Neutrophil (primary cell): ENCODE results near the gene SOX9.

ENCODE experiments used
- H3K27ac ChIP-seq: fragments of 200-600 bp; sonication (generic); 2 replicates; pipeline ENCODE4 v1.5.1; 2016; ENCODE audit warnings: mild to moderate bottlenecking, moderate library complexity
- H3K27me3 ChIP-seq: fragments of 200-600 bp; sonication (generic); 2 replicates; pipeline ENCODE4 v1.6.0; 2016; ENCODE audit warnings: mild to moderate bottlenecking
- H3K36me3 ChIP-seq: fragments of 200-600 bp; sonication (generic); 2 replicates; pipeline ENCODE4 v1.5.1; 2017
- H3K4me1 ChIP-seq, 2 experiments: fragments of 200-600 bp in 1 of 2; sonication (generic) in 1 of 2; 1 replicate in 1 of 2; 2 replicates in 1 of 2; pipeline versions ENCODE4 v1.5.1 to v1.6.1; 2013 to 2016; ENCODE audit warnings: low read depth in 1 of 2, low read length in 1 of 2, mild to moderate bottlenecking in 1 of 2, moderate library complexity in 1 of 2; ENCODE audit not compliant: control insufficient read depth in 1 of 2, insufficient read depth in 1 of 2
- H3K4me3 ChIP-seq, 2 experiments: fragments of 200-600 bp in 1 of 2; sonication (generic) in 1 of 2; 1 replicate in 1 of 2; 2 replicates in 1 of 2; pipeline ENCODE4 v1.5.1; 2013 to 2016; ENCODE audit warnings: low read depth in 1 of 2, low read length in 1 of 2, mild to moderate bottlenecking in 1 of 2, moderate library complexity in 1 of 2
- H3K9me3 ChIP-seq: fragments of 200-600 bp; sonication (generic); 2 replicates; pipeline ENCODE4 v1.5.1; 2016
- CTCF ChIP-seq: fragments of 200-600 bp; sonication (generic); IDR thresholded peaks from 2 replicates; pipeline ENCODE4 v1.5.1; 2016; ENCODE audit warnings: antibody characterized with exemption

The SOX9 gene

GRCh38 chr17:72142614-72143013 is 21.8 kb downstream of the SOX9 start:
- Histone ChIP-seq H3K4me1 (no peaks in the 10 kb centered on the region), H3K27ac (no peak overlapping the region), H3K9me3 (no peaks in the 10 kb centered on the region), H3K4me3 (no peak overlapping the region), H3K27me3 (peaks cover 4% of the 10 kb centered on the region), H3K36me3 (no peaks in the 10 kb centered on the region)
- no peak for TF ChIP-seq CTCF

- H3K27me3 ChIP-seq: peaks cover 4% of the 10 kb centered on the region
- H3K4me3 ChIP-seq: no peak overlapping the region
- TF ChIP-seq CTCF: no peak
- no peaks in the 10 kb centered on the region for H3K9me3 ChIP-seq
- no peaks in the 10 kb centered on the region for H3K36me3 ChIP-seq
- H3K4me1 ChIP-seq: no peaks in the 10 kb centered on the region
- no peak overlapping the region for H3K27ac ChIP-seq
Observed at GRCh38 chr17:72143245-72143644, 22.4 kb downstream of the SOX9 start.

- Histone ChIP-seq H3K27ac (no peak overlapping the region), H3K4me1 (no peaks in the 10 kb centered on the region), H3K4me3 (no peak overlapping the region), H3K9me3 (no peaks in the 10 kb centered on the region), H3K27me3 (peaks cover 4% of the 10 kb centered on the region), H3K36me3 (no peaks in the 10 kb centered on the region)
- TF ChIP-seq CTCF: no peak
Observed at GRCh38 chr17:72144101-72144500, 23.3 kb downstream of the SOX9 start.

GRCh38 chr17:72145562-72145961 is 24.7 kb downstream of the SOX9 start:
- no peak for TF ChIP-seq CTCF
- H3K27ac ChIP-seq: no peak overlapping the region
- no peaks in the 10 kb centered on the region for H3K4me1 ChIP-seq
- H3K4me3 ChIP-seq: no peak overlapping the region
- H3K27me3 ChIP-seq: peaks cover 3% of the 10 kb centered on the region
- H3K36me3 ChIP-seq: no peaks in the 10 kb centered on the region
- H3K9me3 ChIP-seq: no peaks in the 10 kb centered on the region

GRCh38 chr17:72145962-72146361 is 25.1 kb downstream of the SOX9 start:
- no peaks in the 10 kb centered on the region for H3K36me3 ChIP-seq
- no peaks in the 10 kb centered on the region for H3K4me1 ChIP-seq
- no peak for TF ChIP-seq CTCF
- H3K4me3 ChIP-seq: no peak overlapping the region
- H3K9me3 ChIP-seq: no peaks in the 10 kb centered on the region
- H3K27me3 ChIP-seq: no peaks in the 10 kb centered on the region
- no peak overlapping the region for H3K27ac ChIP-seq

GRCh38 chr17:72146371-72146770 is 25.6 kb downstream of the SOX9 start:
- Histone ChIP-seq H3K36me3 (no peaks in the 10 kb centered on the region), H3K4me3 (no peak overlapping the region), H3K9me3 (no peaks in the 10 kb centered on the region), H3K27ac (no peak overlapping the region), H3K4me1 (no peaks in the 10 kb centered on the region), H3K27me3 (no peaks in the 10 kb centered on the region)
- no peak for TF ChIP-seq CTCF
